Liver (tissue), 9 donors: ENCODE data around the gene NYAP2. TPM values are rescaled to one million over a fixed set of nuclear protein-coding genes. Genes with fewer than 3 reads are reported as not detected.

Source experiments
- DNase-seq: peaks from one replicate; pipeline ENCODE4 v3.0.0-alpha.2; 2017; ENCODE audit warnings: low spot score
- H3K27ac ChIP-seq, 2 donors: one replicate each; pipeline ENCODE4 v1.7.0; 2013; ENCODE audit warnings: inconsistent platforms in 2 of 2, low read length in 2 of 2, control low read depth in 1 of 2, low read depth in 1 of 2, mild to moderate bottlenecking in 1 of 2
- H3K27me3 ChIP-seq, 4 donors: one replicate each; pipeline versions ENCODE4 v1.6.1 to v1.7.0; 2013; ENCODE audit warnings: low read length in 3 of 4, inconsistent platforms in 1 of 4, mild to moderate bottlenecking in 1 of 4, moderate library complexity in 1 of 4; ENCODE audit not compliant: control insufficient read depth in 4 of 4, insufficient read depth in 4 of 4
- H3K36me3 ChIP-seq, 4 donors: one replicate each; pipeline versions ENCODE4 v1.6.1 to v1.7.0; 2013; ENCODE audit warnings: low read length in 3 of 4, mild to moderate bottlenecking in 3 of 4, low read depth in 1 of 4, moderate library complexity in 1 of 4; ENCODE audit not compliant: control insufficient read depth in 4 of 4, insufficient read depth in 3 of 4
- H3K4me1 ChIP-seq, 4 donors: one replicate each; pipeline versions ENCODE4 v1.6.1 to v1.7.0; 2013; ENCODE audit warnings: low read length in 3 of 4, mild to moderate bottlenecking in 3 of 4, moderate library complexity in 1 of 4; ENCODE audit not compliant: control insufficient read depth in 4 of 4, insufficient read depth in 4 of 4
- H3K4me3 ChIP-seq, 3 donors: one replicate each; pipeline versions ENCODE4 v1.6.1 to v1.7.0; 2013; ENCODE audit warnings: low read length in 3 of 3, control low read depth in 1 of 3, low read depth in 1 of 3, mild to moderate bottlenecking in 1 of 3
- H3K9ac ChIP-seq, 2 donors: one replicate each; pipeline ENCODE4 v1.7.0; 2013; ENCODE audit warnings: low read length in 2 of 2, mild to moderate bottlenecking in 2 of 2, moderate library complexity in 2 of 2, control low read depth in 1 of 2, low read depth in 1 of 2
- H3K9me3 ChIP-seq, 4 donors: one replicate each; pipeline versions ENCODE4 v1.6.1 to v1.7.0; 2013; ENCODE audit warnings: low read length in 3 of 4; ENCODE audit not compliant: control insufficient read depth in 4 of 4
- EGR1 ChIP-seq, 2 donors: IDR thresholded peaks; 2 replicates each; pipeline ENCODE4 v1.6.1; 2016 to 2018; ENCODE audit warnings: antibody characterized with exemption in 2 of 2, low read depth in 2 of 2
- FOXA1 ChIP-seq: IDR thresholded peaks from 2 replicates; pipeline ENCODE4 v1.6.1; 2016; ENCODE audit warnings: antibody characterized with exemption
- FOXA2 ChIP-seq: IDR thresholded peaks from 2 replicates; pipeline ENCODE4 v1.6.1; 2016; ENCODE audit warnings: antibody characterized with exemption
- GABPA ChIP-seq, 2 donors: IDR thresholded peaks in 1 of 2; conservative IDR thresholded peaks in 1 of 2; 2 replicates each; pipeline ENCODE4 v1.6.1; 2016; ENCODE audit warnings: antibody characterized with exemption in 2 of 2, mild to moderate bottlenecking in 1 of 2, moderate library complexity in 1 of 2
- HNF4A ChIP-seq, 2 donors: conservative IDR thresholded peaks; 2 replicates each; pipeline ENCODE4 v1.6.1; 2016; ENCODE audit warnings: antibody characterized with exemption in 2 of 2, mild to moderate bottlenecking in 2 of 2
- HNF4G ChIP-seq: IDR thresholded peaks from 2 replicates; pipeline ENCODE4 v1.6.1; 2016; ENCODE audit warnings: antibody characterized with exemption
- JUND ChIP-seq, 2 donors: IDR thresholded peaks; 2 replicates each; pipeline ENCODE4 v1.6.1; 2016; ENCODE audit warnings: antibody characterized with exemption in 2 of 2
- NR2F2 ChIP-seq: IDR thresholded peaks from 2 replicates; pipeline ENCODE4 v1.6.1; 2016; ENCODE audit warnings: antibody characterized with exemption
- RXRA ChIP-seq, 2 donors: IDR thresholded peaks; 2 replicates each; pipeline ENCODE4 v1.6.1; 2017 to 2018; ENCODE audit warnings: antibody characterized with exemption in 2 of 2, mild to moderate bottlenecking in 1 of 2
- SP1 ChIP-seq: IDR thresholded peaks from 2 replicates; pipeline ENCODE4 v1.6.1; 2018; ENCODE audit warnings: antibody characterized with exemption, mild to moderate bottlenecking
- TAF1 ChIP-seq: conservative IDR thresholded peaks from 2 replicates; pipeline ENCODE4 v1.6.1; 2016; ENCODE audit warnings: antibody characterized with exemption, mild to moderate bottlenecking
- YY1 ChIP-seq: IDR thresholded peaks from 2 replicates; pipeline ENCODE4 v1.6.1; 2016; ENCODE audit warnings: antibody characterized with exemption, mild to moderate bottlenecking
- WGBS: extraction: QIAGEN DNeasy Blood & Tissue Kit; methylation state at CpG from one replicate; pipeline ENCODE4 v1.1.7; 2013; 5-methylcytosine and 5-hydroxymethylcytosine counted together
- polyA plus RNA-seq, 2 donors: library from polyadenylated mRNA; stranded (reverse) in 1 of 2; unstranded in 1 of 2; fragments of 200-250 nt in 1 of 2; fragments of >200 nt in 1 of 2; fragmentation: Nextera tagmentation in 1 of 2; extraction: Ambion mirVana in 1 of 2; gene quantifications; one replicate each; pipeline versions ENCODE4 v1.2.1 to v1.2.3, GENCODE V29; 2013 to 2015
- total RNA-seq, 2 donors: library from RNA; depleted of rRNA; stranded (reverse); fragments of >200 nt; gene quantifications; one replicate each; pipeline ENCODE4 v1.2.3, GENCODE V29; 2014
- TF ChIP-seq, protein P1 (sequence below): IDR thresholded peaks from 2 replicates; pipeline ENCODE4 v1.6.1; 2016; ENCODE audit warnings: antibody characterized with exemption
- TF ChIP-seq, protein P2 (sequence below): IDR thresholded peaks from 2 replicates; pipeline ENCODE4 v1.6.1; 2016; ENCODE audit warnings: antibody characterized with exemption, mild to moderate bottlenecking
- TF ChIP-seq, protein P3 (sequence below): IDR thresholded peaks from 2 replicates; pipeline ENCODE4 v1.6.1; 2016; ENCODE audit warnings: antibody characterized with exemption
- TF ChIP-seq, protein P4 (sequence below): IDR thresholded peaks from 2 replicates; pipeline ENCODE4 v1.6.1; 2016; ENCODE audit warnings: antibody characterized with exemption
- TF ChIP-seq, protein P5 (sequence below): fragments of 150-350 bp; IDR thresholded peaks from 2 replicates; pipeline ENCODE4 v1.5.1; 2017; ENCODE audit warnings: improper control_type of control experiment, low read depth, low read length; ENCODE audit not compliant: missing input control
- donor health status: healthy.
- donor health status: healthy.
- donor health status: healthy.
- donor health status: healthy.
- donor health status: healthy.

Gene NYAP2
- total and polyA plus RNA-seq, 4 donors = not detected

DNA sequence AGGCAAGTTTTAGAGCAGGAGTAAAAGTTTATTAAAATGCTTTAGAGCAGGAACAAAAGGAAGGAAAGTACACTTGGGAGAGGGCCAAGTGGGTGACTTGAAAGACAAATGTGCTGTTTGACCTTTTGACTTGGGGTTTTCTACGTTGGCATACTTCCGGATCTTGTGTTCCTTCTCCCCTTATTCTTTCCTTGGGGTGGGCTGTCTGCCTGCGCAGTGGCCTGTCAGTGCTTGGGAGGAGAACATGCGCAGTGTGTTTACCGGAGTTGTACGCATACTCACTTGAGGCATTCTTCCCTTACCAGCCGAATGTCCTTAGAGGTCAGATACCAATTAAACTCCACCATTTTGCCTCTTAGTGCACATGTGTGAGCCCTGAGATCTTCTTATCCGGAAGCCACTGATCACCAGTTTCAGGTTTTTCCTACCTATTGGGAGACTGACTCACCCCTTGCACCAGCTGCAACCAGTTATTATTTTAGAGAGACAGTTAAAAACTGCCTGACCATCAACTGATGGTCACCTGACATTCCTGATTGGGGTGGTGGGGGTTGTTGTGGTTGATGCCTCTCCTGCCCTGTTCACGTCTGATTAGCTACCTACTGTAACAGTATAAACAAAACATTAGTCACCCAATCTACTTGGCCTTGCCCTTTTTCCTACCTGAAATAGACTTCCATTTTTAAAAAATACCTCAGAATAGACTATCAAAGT is 67.5 kb downstream of the NYAP2 start:
- H3K36me3 ChIP-seq = no peaks in the 10 kb centered on the region
- 86% methylated on average over 9 of the region's 9 CpGs for WGBS
- H3K9ac ChIP-seq = no peak overlapping the region
- H3K4me3 ChIP-seq = no peak overlapping the region
- H3K9me3 ChIP-seq = no peaks in the 10 kb centered on the region
- peaks cover 0 to 14% (median 10%) of the 10 kb centered on the region in 4 donors for H3K4me1 ChIP-seq
- no peaks in the 10 kb centered on the region for H3K27me3 ChIP-seq
- no peak for DNase-seq
- H3K27ac ChIP-seq = no peak overlapping the region
- TF ChIP-seq, protein P1, sequence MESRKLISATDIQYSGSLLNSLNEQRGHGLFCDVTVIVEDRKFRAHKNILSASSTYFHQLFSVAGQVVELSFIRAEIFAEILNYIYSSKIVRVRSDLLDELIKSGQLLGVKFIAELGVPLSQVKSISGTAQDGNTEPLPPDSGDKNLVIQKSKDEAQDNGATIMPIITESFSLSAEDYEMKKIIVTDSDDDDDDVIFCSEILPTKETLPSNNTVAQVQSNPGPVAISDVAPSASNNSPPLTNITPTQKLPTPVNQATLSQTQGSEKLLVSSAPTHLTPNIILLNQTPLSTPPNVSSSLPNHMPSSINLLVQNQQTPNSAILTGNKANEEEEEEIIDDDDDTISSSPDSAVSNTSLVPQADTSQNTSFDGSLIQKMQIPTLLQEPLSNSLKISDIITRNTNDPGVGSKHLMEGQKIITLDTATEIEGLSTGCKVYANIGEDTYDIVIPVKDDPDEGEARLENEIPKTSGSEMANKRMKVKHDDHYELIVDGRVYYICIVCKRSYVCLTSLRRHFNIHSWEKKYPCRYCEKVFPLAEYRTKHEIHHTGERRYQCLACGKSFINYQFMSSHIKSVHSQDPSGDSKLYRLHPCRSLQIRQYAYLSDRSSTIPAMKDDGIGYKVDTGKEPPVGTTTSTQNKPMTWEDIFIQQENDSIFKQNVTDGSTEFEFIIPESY = no peak
- TF ChIP-seq FOXA1 (no peak), RXRA (IDR thresholded peaks at IDR 0.05) (no peak)
- TF ChIP-seq, protein P2, sequence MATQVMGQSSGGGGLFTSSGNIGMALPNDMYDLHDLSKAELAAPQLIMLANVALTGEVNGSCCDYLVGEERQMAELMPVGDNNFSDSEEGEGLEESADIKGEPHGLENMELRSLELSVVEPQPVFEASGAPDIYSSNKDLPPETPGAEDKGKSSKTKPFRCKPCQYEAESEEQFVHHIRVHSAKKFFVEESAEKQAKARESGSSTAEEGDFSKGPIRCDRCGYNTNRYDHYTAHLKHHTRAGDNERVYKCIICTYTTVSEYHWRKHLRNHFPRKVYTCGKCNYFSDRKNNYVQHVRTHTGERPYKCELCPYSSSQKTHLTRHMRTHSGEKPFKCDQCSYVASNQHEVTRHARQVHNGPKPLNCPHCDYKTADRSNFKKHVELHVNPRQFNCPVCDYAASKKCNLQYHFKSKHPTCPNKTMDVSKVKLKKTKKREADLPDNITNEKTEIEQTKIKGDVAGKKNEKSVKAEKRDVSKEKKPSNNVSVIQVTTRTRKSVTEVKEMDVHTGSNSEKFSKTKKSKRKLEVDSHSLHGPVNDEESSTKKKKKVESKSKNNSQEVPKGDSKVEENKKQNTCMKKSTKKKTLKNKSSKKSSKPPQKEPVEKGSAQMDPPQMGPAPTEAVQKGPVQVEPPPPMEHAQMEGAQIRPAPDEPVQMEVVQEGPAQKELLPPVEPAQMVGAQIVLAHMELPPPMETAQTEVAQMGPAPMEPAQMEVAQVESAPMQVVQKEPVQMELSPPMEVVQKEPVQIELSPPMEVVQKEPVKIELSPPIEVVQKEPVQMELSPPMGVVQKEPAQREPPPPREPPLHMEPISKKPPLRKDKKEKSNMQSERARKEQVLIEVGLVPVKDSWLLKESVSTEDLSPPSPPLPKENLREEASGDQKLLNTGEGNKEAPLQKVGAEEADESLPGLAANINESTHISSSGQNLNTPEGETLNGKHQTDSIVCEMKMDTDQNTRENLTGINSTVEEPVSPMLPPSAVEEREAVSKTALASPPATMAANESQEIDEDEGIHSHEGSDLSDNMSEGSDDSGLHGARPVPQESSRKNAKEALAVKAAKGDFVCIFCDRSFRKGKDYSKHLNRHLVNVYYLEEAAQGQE = no peak

DNA sequence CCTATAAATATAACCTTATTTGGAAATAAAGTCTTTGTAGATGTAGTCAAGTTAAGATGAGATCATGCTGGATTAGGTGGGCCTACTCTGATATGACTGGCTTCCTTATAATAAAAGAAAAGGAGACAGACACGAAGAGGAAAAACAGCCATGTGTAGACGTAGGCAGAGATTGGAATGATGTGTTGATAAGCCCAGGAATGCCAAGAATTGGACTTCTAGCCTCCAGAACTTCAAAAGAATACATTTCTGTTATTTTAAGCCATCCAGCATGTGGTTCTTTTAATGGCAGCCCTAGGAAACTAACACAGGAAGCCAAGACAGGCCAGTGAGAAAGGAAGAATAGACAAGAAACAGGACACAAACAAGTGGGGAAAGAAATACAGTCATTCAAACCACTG is 68.6 kb downstream of the NYAP2 start:
- WGBS = 71% methylated on average over 2 of the region's 2 CpGs
- Histone ChIP-seq H3K4me3 (no peak overlapping the region), H3K36me3 (no peaks in the 10 kb centered on the region)

More for the DNA sequence above, 68.6 kb downstream of the NYAP2 start:
- no peaks in the 10 kb centered on the region for H3K9me3 ChIP-seq
- H3K4me1 ChIP-seq = peaks cover 0 to 14% (median 10%) of the 10 kb centered on the region in 4 donors
- TF ChIP-seq, protein P3, sequence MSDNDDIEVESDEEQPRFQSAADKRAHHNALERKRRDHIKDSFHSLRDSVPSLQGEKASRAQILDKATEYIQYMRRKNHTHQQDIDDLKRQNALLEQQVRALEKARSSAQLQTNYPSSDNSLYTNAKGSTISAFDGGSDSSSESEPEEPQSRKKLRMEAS = no peak
- TF ChIP-seq, protein P1 = no peak
- TF ChIP-seq SP1 = no peak
- no peak for TF ChIP-seq EGR1 (IDR thresholded peaks at IDR 0.05; ENCODE audit: low read depth in 2 of 2)
- TF ChIP-seq HNF4G = no peak
- TF ChIP-seq NR2F2 = no peak
- TF ChIP-seq, protein P4, sequence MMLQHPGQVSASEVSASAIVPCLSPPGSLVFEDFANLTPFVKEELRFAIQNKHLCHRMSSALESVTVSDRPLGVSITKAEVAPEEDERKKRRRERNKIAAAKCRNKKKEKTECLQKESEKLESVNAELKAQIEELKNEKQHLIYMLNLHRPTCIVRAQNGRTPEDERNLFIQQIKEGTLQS = no peak
- TF ChIP-seq, protein P5, sequence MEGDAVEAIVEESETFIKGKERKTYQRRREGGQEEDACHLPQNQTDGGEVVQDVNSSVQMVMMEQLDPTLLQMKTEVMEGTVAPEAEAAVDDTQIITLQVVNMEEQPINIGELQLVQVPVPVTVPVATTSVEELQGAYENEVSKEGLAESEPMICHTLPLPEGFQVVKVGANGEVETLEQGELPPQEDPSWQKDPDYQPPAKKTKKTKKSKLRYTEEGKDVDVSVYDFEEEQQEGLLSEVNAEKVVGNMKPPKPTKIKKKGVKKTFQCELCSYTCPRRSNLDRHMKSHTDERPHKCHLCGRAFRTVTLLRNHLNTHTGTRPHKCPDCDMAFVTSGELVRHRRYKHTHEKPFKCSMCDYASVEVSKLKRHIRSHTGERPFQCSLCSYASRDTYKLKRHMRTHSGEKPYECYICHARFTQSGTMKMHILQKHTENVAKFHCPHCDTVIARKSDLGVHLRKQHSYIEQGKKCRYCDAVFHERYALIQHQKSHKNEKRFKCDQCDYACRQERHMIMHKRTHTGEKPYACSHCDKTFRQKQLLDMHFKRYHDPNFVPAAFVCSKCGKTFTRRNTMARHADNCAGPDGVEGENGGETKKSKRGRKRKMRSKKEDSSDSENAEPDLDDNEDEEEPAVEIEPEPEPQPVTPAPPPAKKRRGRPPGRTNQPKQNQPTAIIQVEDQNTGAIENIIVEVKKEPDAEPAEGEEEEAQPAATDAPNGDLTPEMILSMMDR = no peak
- TF ChIP-seq TAF1 = no peak
- TF ChIP-seq JUND (IDR thresholded peaks at IDR 0.05) = no peak
- TF ChIP-seq, protein P2 = no peak
- no peak for TF ChIP-seq GABPA (IDR thresholded peaks at IDR 0.05 in 1 of 2, conservative IDR thresholded peaks at IDR 0.05 in 1 of 2)
- TF ChIP-seq FOXA2 = no peak
- no peak for TF ChIP-seq FOXA1
- TF ChIP-seq RXRA (IDR thresholded peaks at IDR 0.05) = no peak
- TF ChIP-seq HNF4A (conservative IDR thresholded peaks at IDR 0.05) = no peak
- no peak for TF ChIP-seq YY1
- no peak for DNase-seq
- no peaks in the 10 kb centered on the region for H3K27me3 ChIP-seq
- no peak overlapping the region for H3K27ac ChIP-seq
- H3K9ac ChIP-seq = no peak overlapping the region
